Activated gamma-delta T cell treated with anti-CD3 and anti-CD28 coated beads, Interleukin-2, amount 50 U/mL, for 16 hours (primary cell): ENCODE measurements around the gene C11orf68.
"Not testable (repeated sequence)": the region's sequence is repeated elsewhere in the genome, so short reads cannot be mapped to it uniquely, and the experiment has no call there.

Source experiments
- DNase-seq: peaks from one replicate; pipeline ENCODE4 v3.0.0-alpha.2; 2020; ENCODE audit warnings: low read depth

C11orf68 gene

DNA sequence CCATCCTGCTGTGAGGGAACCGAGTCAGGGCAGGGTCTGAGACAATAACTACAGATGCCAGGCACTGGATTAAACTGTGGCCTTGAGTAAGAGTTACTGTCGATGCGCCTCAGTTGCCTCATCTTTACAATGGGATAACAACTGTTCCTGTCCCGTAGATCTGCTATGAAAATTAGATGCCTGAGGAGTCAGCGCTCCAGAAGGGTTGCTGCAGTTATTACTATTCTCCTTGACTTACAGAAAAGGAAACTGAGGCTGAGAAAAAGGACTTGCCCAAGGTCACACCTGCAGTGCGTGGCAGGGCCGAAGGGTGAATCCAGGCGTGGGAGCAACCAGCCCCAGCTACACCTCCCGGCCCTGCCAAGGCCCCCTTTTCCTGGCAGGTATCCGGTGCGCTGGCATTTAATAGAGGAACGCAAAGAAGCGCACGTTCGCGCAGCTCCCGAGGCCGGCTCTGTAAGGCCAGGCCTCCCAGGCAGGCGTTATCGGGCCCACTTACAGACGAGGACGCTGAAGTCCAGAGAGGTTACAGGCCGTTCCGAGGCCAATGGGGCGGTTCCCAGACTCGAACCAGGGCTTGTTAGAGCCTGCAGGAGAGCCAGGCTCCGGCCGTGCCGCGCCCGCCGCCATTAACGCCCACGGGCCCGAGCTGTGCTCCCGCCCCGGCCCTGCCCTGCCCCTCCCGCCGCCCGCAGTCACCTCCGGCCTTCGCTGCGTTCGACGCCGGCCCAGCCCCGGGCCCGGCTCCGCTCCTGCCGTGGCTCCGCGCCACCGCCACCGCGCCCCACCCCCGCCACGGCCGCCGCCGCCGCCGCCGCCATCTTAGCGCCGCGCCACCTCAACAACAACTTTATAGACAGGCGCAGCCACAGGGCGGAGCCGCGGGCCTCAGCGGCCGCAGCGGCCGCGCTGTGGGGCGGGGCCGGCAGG is at the start of gene C11orf68:
C11orf68 (minus strand) TSS at position 852 of the 930 bp plus-strand sequence; CDS start at position 821, 31 bp downstream.
- DNase-seq, result no peak

DNA sequence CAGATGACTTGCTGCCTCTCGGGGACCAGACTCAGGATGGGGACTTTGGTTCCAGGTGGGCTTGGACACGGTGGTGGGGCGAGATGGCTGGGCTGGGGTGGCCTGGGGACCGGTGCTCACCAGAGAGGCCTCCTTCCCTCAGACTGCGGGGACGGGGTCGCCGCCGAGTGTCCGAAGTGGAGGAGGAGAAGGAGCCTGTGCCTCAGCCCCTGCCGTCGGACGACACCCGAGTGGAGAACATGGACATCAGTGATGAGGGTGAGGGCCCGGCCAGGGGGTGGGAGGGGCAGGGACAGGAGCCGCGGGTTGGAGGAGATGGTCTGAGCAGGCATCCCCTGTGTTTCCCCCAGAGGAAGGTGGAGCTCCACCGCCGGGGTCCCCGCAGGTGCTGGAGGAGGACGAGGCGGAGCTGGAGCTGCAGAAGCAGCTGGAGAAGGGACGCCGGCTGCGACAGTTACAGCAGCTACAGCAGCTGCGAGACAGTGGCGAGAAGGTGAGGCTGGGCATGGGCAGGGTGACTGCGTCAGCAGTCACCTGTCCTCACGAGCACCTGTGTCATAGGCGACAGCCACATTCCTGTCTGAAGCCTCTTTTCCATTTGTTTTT is 48.6 kb upstream of the C11orf68 start:
- no peak for DNase-seq

DNA sequence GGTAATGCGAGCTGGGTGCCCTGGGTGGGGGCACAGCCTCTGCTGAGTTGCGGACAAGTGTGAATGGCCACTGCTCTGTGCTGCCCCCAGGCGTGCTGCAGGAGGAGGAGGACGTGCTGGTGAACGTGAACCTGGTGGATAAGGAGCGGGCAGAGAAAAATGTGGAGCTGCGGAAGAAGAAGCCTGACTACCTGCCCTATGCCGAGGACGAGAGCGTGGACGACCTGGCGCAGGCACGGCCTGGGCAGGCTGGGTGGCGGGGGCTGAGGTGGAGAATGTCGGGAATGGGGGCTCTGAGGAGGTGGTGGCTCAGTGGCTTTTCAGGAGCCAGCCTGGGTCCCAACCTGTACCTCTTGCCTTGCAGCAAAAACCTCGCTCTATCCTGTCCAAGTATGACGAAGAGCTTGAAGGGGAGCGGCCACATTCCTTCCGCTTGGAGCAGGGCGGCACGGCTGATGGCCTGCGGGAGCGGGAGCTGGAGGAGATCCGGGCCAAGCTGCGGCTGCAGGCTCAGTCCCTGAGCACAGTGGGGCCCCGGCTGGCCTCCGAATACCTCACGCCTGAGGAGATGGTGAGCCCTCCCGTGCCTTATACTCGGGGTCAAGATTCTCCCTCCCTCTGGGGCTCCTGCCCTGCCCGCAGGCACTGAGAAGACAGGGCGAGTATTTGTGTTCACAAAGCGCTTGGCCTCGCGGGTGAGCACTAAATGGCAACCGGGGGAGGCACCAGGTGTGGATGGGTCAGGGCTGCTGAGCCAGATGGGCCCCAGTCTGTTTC is 47.3 kb upstream of the C11orf68 start:
- DNase-seq, result no peak

DNA sequence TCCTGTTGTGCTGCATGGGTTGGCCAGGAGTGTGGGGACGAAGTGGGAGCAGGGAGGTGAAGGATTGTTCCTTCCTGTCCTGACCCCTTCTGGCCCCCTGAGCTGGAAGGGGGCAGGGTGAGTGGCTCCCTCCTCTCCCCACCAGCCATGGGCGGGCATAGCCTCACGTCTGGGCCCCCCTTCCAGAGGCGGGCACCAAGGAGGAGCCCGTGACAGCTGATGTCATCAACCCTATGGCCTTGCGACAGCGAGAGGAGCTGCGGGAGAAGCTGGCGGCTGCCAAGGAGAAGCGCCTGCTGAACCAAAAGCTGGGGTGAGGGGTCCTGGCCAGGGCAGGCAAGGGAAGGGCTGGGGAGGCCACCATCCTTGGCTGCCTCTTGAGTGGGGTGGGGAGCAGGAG is 46.0 kb upstream of the C11orf68 start:
- DNase-seq, result no peak

DNA sequence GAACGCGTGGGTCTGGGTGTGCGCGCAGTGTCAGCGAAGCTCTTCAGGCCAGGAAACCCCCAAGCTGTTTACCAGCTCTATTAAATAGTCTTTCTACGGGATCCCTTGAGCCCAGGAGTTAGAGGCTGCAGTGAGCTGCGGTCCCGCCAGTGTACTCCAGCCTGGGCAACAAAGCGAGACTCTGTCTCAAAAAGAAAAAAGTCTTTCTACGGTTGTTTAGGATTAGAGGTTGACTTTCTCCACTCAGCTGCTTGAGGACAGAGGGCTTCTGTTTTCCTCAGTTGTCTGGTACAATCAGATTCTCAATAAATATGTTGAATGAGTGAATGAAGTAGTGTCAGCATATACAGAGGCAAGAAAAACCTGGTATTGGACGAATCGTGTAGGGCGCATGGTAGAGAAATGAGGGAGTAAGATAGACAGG is 43.3 kb upstream of the C11orf68 start:
- DNase-seq, result peak; percentile 27

DNA sequence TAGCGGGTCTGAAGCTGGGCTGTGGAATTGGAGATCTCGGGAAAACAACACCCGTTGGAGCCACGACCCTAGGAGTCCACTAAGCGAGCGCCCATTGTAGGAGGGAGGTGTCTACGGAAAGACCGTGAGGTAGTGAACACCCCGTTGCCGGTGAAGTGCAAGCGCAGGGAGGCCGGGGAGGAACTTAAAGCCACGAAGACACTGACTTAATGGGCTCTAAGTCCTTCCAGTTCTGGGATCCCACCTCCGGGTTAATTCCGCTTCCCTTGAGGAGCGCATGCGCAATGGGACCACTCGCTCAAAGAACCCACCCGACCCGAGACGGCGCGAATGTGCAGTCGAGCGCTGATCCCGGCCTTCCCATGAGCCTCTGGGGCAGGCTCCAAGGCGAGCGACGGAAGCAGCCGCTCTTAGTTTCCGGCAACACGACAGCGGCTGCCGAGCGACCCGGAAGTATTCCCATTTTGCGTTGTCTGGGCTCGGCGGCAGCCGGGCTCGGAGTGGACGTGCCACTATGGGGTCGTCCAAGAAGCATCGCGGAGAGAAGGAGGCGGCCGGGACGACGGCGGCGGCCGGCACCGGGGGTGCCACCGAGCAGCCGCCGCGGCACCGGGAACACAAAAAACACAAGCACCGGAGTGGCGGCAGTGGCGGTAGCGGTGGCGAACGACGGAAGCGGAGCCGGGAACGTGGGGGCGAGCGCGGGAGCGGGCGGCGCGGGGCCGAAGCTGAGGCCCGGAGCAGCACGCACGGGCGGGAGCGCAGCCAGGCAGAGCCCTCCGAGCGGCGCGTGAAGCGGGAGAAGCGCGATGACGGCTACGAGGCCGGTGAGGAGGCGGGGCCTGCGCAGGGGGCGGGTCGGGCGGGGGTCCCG is 42.6 kb upstream of the C11orf68 start, which contains the start of gene SART1:
SART1 (plus strand) TSS at position 468 of the 874 bp plus-strand sequence; CDS start at position 515, 47 bp downstream.
- peak; percentile 93 for DNase-seq

DNA sequence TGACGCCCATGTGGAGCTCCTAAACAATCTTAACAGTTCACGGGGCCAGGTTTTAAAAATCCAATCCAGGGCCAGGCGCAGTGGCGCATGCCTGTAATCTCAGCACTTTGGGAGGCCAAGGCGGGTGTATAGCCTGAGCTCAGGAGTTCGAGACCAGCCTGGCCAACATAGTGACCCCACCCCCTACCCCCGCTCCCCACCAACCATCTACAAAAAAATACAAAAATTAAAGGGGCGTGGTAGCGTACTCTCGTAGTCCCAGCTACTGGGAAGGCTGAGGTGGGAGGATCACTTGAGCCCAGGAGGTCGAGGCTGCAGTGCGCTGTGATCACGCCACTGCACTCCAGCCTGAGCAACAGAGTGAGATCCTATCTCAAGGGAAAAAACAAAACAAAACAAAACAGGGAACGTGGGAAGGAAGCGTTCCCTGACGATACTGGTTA is 42.0 kb upstream of the C11orf68 start:
- no peak for DNase-seq

DNA sequence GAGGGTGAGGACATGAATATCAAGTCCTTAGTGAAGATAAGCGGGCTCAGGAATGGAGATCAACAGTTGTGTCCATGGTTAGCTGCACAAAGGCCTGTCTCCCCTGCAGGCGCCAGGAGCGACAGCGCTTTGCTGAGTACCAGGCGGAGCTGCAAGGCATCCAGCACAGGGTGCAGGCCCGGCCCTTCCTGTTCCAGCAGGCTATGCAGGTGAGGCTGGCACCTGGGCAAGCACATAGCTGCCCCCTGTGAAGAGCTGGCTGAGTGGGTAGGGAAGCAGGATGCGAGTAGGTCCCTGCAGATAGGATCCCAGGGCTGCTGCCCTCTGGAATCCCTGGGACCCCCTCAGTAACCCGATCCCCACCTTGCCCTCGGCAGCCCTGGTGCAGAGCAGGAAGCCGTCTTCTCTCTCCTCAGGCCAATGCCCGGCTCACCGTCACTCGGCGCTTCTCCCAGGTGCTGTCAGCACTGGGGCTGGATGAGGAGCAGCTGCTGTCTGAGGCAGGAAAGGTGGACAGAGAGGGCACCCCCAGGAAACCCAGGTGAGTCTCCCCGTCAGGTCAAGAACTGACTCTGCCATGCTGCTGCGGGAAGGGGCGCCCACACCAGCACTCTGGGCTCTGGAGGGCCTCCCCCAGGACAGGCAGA is 40.0 kb upstream of the C11orf68 start:
- no peak for DNase-seq

DNA sequence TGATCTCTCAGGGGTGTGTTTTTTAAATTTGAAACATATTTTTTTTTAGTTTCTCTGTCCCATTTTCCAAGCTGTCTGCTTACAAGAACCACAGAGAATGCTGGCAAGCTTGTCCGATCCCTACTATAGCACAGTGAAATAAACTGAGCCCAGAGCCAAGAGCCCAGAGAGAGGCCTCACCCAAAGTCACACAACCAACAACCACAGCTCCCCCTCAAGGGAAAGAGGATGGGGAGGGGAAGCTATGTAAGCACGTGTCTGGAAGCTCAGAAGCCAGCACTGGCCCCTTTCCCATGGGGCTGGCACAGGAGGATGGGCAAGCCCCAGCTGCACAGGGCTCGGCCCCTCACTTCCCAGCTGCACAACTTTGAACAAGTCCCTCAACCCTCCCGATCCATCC is 39.4 kb upstream of the C11orf68 start:
- no peak for DNase-seq

DNA sequence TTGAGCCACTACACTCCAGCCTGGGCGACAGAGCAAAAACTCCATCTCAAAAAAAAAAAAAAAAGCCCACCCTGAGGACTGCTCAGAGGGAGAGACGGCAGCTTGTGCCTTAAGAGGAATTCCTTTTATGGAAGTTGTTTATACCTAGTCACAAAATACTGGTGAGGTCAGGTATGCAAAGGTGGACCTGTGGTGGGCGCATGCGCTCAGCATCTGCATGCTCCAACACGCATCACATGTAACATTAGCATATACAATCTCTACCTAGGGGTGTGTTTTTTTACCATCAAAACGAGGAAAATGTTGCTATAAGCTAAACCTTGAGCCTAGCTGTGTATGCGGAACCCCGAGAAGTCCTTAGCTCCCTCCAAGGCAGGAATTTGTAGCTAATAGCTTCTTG is 35.9 kb upstream of the C11orf68 start:
- no peak for DNase-seq

DNA sequence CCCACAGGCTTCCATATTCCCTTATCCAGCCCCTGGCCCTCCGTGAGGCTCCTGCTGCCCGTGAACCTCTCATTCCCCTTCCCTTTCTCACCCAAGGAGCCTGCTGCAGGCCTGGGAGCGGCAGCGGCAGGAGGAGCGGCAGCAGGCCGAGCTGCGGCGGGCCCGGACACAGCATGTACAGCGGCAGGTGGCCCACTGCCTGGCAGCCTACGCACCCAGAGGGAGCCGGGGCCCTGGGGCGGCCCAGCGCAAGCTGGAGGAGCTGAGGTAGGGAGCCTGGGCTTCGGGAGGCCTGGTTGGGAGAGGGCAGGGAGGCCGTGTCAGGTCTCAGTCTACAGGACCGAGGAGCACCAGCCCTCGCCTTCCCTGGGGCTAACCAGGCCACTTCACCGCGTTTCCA is 34.6 kb upstream of the C11orf68 start:
- no peak for DNase-seq

DNA sequence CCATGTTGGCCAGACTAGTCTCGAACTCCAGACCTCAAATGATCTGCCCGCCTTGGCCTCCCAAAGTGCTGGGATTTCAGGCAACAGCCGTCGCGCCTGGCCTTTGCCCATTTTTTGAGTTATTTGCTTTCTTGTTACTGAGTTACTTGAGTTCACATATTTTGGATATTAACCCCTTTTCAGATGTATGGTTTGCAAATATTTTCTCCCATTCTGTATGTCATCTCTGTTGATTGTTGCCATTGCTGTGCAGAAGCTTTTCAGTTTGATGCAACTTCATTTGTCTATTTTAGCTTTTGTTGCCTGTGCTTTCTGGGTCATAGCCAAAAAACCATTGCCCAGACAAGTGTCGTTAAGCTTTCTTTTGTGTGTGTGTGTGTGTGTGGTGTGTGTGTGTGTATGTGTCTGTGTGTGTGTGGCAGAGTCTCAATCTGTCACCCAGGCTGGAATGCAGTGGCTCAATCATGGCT is 33.2 kb upstream of the C11orf68 start:
- DNase-seq, result no peak

DNA sequence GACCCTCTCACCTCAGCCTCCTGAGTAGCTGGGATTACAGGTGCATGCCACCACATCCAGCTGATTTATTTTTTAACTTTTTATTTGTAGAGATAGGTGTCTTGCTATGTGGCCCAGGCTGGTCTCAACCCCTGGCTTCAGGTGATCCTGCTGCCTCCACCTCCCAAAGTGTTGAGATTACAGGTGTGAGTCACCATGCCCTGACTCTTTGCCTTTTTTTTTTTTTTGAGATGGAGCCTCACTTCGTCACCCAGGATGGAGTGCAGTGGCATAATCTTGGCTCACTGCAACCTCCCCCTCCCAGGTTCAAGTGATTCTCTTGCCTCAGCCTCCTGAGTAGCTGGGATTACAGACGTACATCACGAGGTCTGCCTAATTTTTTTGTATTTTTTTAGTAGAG is 32.8 kb upstream of the C11orf68 start:
- DNase-seq, result not testable (repeated sequence)

DNA sequence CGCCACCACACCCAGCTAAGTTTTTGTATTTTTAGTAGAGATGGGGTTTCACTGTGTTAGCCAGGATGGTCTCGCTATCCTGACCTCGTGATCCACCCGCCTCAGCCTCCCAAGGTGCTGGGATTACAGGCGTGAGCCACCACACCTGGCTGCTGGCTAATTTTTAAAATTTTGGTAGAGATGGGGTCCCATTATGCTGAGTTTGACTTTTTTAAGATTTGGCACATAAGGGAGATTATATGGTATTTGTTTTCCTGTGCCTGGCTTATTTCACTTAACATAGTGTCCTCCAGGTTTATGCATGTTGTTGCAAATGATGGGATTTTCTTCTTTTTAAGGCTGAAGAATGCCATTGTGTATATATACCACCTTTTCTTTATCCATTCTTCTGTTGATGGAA is 31.8 kb upstream of the C11orf68 start:
- DNase-seq, result not testable (repeated sequence)

DNA sequence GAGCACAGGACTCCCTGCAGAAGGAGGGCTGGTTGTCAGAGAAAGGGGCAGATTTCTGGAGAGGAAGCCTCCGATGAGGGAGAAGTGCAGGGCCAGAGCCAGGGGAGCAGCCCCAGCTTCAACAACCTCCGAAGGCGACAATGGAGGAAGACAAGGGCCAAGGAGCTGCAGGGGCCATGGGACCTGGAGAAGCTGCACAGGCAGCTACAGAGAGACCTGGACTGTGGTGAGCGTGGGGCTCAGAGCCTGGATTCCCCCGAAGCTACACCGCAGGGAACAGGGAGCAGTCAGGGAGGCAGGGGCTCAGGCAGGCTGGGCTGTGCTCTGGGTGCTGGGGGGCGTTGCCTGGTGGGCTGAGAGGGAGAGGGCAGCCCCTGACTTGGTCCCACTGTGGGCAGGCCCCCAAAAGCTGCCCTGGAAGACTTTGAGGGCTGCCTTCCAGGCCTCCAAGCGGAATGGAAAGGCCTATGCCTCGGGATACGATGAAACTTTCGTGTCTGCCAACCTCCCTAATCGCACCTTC is 28.8 kb upstream of the C11orf68 start:
- no peak for DNase-seq

DNA sequence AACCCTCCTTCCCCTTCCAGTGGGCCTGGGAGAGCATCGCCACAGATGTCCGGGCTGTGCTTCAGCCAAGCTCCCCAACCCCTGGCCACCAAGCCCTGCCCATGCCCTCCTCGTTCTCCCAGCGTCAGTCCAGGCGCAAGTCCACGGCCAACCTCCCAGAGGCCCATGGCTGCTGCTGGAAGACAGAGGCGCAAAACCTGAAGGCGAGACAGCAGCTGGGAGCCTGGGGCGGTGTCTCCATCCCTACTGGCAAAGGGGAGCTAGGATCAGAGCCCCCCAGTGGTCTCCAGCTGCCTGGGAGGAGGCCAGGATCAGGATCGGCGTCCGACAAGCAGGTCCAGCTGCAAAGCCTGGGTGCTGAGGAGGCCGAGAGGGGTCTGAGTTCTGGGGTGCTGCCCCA is 28.3 kb upstream of the C11orf68 start:
- no peak for DNase-seq

DNA sequence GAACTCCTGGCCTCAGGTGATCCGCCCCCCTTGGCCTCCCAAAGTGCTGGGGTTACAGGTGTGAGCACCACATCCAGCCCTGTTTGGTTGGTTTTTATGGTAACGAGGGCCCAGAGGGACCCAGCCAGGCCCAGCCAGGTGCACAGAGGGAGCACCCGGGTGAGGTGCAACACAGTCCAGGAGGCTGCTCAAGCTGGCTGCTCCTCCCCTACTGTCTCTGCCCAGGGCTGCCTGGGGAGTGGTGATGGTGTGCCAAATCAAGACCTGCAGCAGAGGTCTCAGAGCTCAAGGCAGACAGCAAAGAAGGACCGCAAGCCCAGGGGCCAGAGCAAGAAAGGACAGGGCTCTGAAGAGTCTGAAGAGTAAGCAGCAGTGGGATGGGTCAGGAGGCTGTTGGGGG is 27.8 kb upstream of the C11orf68 start:
- DNase-seq, result no peak

DNA sequence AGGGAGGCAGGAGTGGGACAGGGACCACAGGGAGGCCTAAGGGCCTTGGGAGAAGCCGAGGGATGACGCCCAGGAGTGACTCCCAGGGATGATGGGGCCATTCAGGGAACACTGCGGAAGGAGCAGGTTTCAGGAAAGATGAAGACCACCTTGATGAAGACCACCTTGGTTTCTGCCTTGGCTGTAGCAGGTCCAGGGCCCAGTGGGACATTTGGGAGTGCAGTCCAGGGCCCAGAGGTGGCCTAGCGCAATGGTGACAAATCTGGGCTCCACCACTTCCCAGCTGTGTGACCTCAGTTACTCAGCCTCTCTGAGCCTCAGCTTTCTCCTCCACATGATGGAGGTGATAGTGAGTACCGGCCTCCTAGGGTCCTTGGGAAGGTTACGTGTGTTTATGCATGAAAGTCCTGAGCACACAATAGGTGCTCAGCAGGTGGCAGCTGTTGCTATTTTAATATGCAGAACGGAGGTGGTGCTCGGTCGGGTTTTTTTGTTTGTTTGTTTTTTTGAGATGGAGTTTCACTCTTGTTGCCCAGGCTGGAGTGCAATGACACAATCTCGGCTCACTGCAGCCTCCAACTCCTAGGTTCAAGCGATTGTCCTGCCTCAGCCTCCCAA is 27.2 kb upstream of the C11orf68 start:
- DNase-seq, result no peak

DNA sequence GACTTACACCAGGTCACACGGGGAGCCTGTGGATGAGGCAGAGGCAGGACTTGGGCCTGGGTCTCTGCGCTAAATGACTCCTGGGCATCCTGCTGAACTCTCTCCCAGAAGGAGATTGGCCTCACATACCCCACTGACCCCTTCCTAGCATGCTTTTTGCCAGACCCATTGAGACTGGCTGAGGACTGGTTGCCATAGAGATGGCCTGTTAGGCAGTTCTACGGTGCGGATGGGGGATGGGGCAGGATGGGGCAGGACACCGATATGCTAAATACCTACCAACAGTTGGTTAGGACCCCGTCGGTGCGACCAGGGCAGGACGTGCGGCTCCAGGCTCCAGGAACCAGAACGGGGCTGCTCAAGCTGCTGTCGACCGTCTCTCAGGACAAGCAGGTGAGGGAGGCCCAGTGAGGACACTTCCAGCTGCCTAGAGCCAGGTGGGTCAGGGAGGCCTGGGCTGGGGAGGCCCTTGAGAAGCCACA is 26.6 kb upstream of the C11orf68 start, which contains the start of gene TSGA10IP:
TSGA10IP (plus strand) TSS at position 51 of the 482 bp plus-strand sequence; CDS start at position 247, 196 bp downstream.
- no peak for DNase-seq

DNA sequence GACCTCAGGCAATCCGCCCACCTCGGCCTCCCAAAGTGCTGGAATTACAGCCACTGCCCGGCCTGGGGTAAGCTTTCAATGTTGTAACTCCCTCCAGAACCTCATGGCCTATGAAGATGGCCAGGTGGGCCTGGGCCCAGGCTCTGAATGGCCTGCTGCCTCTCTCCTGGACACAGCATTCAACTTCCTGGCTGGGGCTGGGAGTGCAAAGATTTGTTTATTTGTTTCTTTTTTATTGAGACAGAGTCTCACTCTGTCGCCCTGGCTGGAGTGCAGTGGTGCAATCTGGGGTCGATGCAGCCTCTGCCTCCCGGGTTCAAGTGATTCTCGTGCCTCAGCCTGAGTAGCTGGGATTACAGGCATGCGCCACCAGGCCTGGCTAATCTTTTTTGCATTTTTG is 25.9 kb upstream of the C11orf68 start:
- no peak for DNase-seq
